ENCODE data around the gene ACE.
"Not testable (repeated sequence)": the region's sequence is repeated elsewhere in the genome, so short reads cannot be mapped to it uniquely, and the experiment has no call there.

Gene ACE

GRCh38 chr17:63458478-63458877 is 18.4 kb upstream of the ACE start:
- Mint-ChIP-seq H3K9me3 (peaks cover 3% of the 10 kb centered on the region), H3K4me3 (no peak overlapping the region)
- no peak for TF ChIP-seq CTCF (IDR thresholded peaks at IDR 0.05; ENCODE audit: unreplicated experiment in 3 of 3)

GRCh38 chr17:63460018-63460417 is 16.8 kb upstream of the ACE start:
- Mint-ChIP-seq H3K27me3 (ENCODE audit: low read depth) (peaks cover 14% of the 10 kb centered on the region), H3K9me3 (peaks cover 3% of the 10 kb centered on the region), H3K27ac (no peak overlapping the region), H3K36me3 (ENCODE audit: low read depth) (peaks cover 3% of the 10 kb centered on the region), H3K4me3 (no peak overlapping the region), H3K4me1 (no peaks in the 10 kb centered on the region)
- no peak for TF ChIP-seq CTCF (IDR thresholded peaks at IDR 0.05; ENCODE audit: unreplicated experiment in 3 of 3)

More at GRCh38 chr17:63458478-63458877, 18.4 kb upstream of the ACE start:
- Mint-ChIP-seq H3K4me1 (no peaks in the 10 kb centered on the region), H3K27me3 (ENCODE audit: low read depth) (peaks cover 9% of the 10 kb centered on the region), H3K36me3 (ENCODE audit: low read depth) (peaks cover 3% of the 10 kb centered on the region), H3K27ac (no peak overlapping the region)

- peaks cover 14% of the 10 kb centered on the region for H3K27me3 Mint-ChIP-seq (ENCODE audit: low read depth)
- H3K36me3 Mint-ChIP-seq (ENCODE audit: low read depth), result no peaks in the 10 kb centered on the region
- no peak overlapping the region for H3K27ac Mint-ChIP-seq
- no peaks in the 10 kb centered on the region for H3K9me3 Mint-ChIP-seq
- no peaks in the 10 kb centered on the region for H3K4me1 Mint-ChIP-seq
- no peak for TF ChIP-seq CTCF (IDR thresholded peaks at IDR 0.05; ENCODE audit: unreplicated experiment in 3 of 3)
- no peak overlapping the region for H3K4me3 Mint-ChIP-seq
Measured at GRCh38 chr17:63463771-63464170, 13.1 kb upstream of the ACE start.

- H3K9me3 Mint-ChIP-seq, result no peaks in the 10 kb centered on the region
- peaks cover 12% of the 10 kb centered on the region for H3K27me3 Mint-ChIP-seq (ENCODE audit: low read depth)
- no peak overlapping the region for H3K4me3 Mint-ChIP-seq
- no peak overlapping the region for H3K27ac Mint-ChIP-seq
- H3K36me3 Mint-ChIP-seq (ENCODE audit: low read depth), result no peaks in the 10 kb centered on the region
- no peaks in the 10 kb centered on the region for H3K4me1 Mint-ChIP-seq
- no peak for TF ChIP-seq CTCF (IDR thresholded peaks at IDR 0.05; ENCODE audit: unreplicated experiment in 3 of 3)
Measured at GRCh38 chr17:63464691-63465236, 12.1 kb upstream of the ACE start.

- not testable (repeated sequence) for H3K9me3 Mint-ChIP-seq; H3K4me1 Mint-ChIP-seq; H3K36me3 Mint-ChIP-seq (ENCODE audit: low read depth); H3K27ac Mint-ChIP-seq; H3K4me3 Mint-ChIP-seq
- H3K27me3 Mint-ChIP-seq (ENCODE audit: low read depth), result peaks cover 32% of the 10 kb centered on the region
Measured at GRCh38 chr17:63468099-63468498, 8.8 kb upstream of the ACE start.

GRCh38 chr17:63474174-63474573 is 2.7 kb upstream of the ACE start:
- no peaks in the 10 kb centered on the region for H3K36me3 Mint-ChIP-seq (ENCODE audit: low read depth)
- no peaks in the 10 kb centered on the region for H3K4me1 Mint-ChIP-seq
- no peak for TF ChIP-seq CTCF (IDR thresholded peaks at IDR 0.05; ENCODE audit: unreplicated experiment in 3 of 3)
- no peaks in the 10 kb centered on the region for H3K9me3 Mint-ChIP-seq
- H3K4me3 Mint-ChIP-seq, result no peak overlapping the region
- H3K27me3 Mint-ChIP-seq (ENCODE audit: low read depth), result peaks cover 77% of the 10 kb centered on the region
- H3K27ac Mint-ChIP-seq, result no peak overlapping the region
